Stimulated activated CD4-positive, alpha-beta T cell treated with anti-CD3 and anti-CD28 coated beads, Interleukin-2, amount 100 ng/mL, for 4 hours (primary cell): ENCODE data around the gene PSMG4.

Experiments
- DNase-seq: peaks from one replicate; pipeline ENCODE4 v3.0.0-alpha.2; 2020; ENCODE audit warnings: low read depth

The PSMG4 gene

GRCh38 chr6:3309391-3310050 is 50.8 kb downstream of the PSMG4 start:
- no peak for DNase-seq

GRCh38 chr6:3310051-3310448 is 51.3 kb downstream of the PSMG4 start:
- no peak for DNase-seq

- no peak for DNase-seq
These were observed 52.0 kb downstream of the PSMG4 start for GRCh38 chr6:3310703-3311102.

GRCh38 chr6:3311826-3312225 is 53.1 kb downstream of the PSMG4 start:
- no peak for DNase-seq

GRCh38 chr6:3312604-3313231 is 54.0 kb downstream of the PSMG4 start:
- DNase-seq: no peak

- no peak for DNase-seq
These were observed 55.4 kb downstream of the PSMG4 start for GRCh38 chr6:3314176-3314575.

- DNase-seq: no peak
These were observed 56.1 kb downstream of the PSMG4 start for GRCh38 chr6:3314621-3315467.

GRCh38 chr6:3315841-3316240 is 57.1 kb downstream of the PSMG4 start:
- no peak for DNase-seq

GRCh38 chr6:3316331-3316730 is 57.6 kb downstream of the PSMG4 start:
- no peak for DNase-seq

- no peak for DNase-seq
These were observed 58.1 kb downstream of the PSMG4 start for GRCh38 chr6:3316818-3317217.
